Activated CD4-positive, alpha-beta T cell treated with anti-CD3 and anti-CD28 coated beads, Interleukin-2, amount 10 ng/mL, durations not matched to agents 24 days and 14 days (primary cell): ENCODE measurements around the gene SHTN1. TPM values are rescaled to one million over a fixed set of nuclear protein-coding genes. Genes with fewer than 3 reads are reported as not detected.

Source experiments
- DNase-seq: peaks from one replicate; pipeline ENCODE4 v3.0.0; 2022
- H3K27ac Mint-ChIP-seq: one replicate; pipeline ENCODE4 v1.8.0; 2022; ENCODE audit warnings: mild to moderate bottlenecking, mixed read lengths
- H3K27me3 Mint-ChIP-seq: one replicate; pipeline ENCODE4 v1.8.0; 2022; ENCODE audit warnings: mixed read lengths
- H3K36me3 Mint-ChIP-seq: one replicate; pipeline ENCODE4 v1.8.0; 2022; ENCODE audit warnings: low read depth, mild to moderate bottlenecking, mixed read lengths
- H3K4me1 Mint-ChIP-seq: one replicate; pipeline ENCODE4 v1.8.0; 2021; ENCODE audit warnings: mixed read lengths
- H3K4me3 Mint-ChIP-seq: one replicate; pipeline ENCODE4 v1.8.0; 2022; ENCODE audit warnings: mild to moderate bottlenecking, moderate library complexity, mixed read lengths
- H3K9me3 Mint-ChIP-seq: one replicate; pipeline ENCODE4 v1.8.0; 2021; ENCODE audit warnings: mixed read lengths
- intact Hi-C: fragments of 100-400 bp; cut with micrococcal nuclease; formaldehyde crosslinking; loops from one replicate; pipeline ENCODE4 v1.15.1; 2023
- total RNA-seq: library from RNA; stranded (reverse); gene quantifications from 2 replicates; pipeline ENCODE4 v1.2.3, GENCODE V29; 2022

SHTN1 gene
- total RNA-seq, 1 donor from 2014 or later = 0.05 TPM

DNA sequence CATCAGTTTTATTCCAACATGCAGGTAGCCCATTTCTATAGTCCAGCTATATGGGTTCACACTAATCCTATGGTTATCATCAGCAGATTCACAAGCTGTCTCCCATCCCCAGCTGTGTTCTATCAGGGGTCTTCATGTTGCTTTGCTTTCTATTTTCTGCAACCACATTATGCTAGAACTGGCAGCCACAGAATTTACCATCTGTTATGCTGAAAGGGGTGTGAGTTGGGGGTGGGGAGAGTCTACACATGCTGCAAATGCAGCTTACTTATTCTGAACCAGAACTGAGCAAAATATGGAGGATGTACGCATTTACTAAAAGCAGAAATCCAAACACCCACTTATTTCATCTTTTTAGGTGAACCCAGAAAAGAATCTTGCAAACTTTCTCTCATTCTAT, 32.9 kb downstream of the SHTN1 start:
- no peaks in the 10 kb centered on the region for H3K36me3 Mint-ChIP-seq

DNA sequence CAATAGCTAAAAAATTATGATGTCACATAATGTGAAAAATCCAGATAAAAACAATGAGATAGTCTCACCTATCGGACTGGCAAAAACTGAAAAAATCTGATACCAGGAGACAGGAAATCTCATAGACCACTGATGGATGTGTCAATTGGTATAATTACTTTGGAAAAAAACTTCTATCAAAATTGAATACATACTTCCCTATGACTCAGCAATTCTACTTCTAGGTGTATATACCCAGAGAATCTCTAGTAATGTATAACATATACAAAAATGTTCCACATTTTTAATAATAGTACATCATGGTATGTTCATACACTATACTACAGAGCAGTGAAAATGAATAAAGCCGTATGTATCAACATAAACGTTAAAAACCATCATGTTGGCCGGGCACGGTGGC, 34.9 kb downstream of the SHTN1 start:
- Mint-ChIP-seq H3K36me3 (no peaks in the 10 kb centered on the region), H3K9me3 (no peaks in the 10 kb centered on the region), H3K27me3 (no peaks in the 10 kb centered on the region), H3K4me1 (no peaks in the 10 kb centered on the region), H3K27ac (no peak overlapping the region), H3K4me3 (no peak overlapping the region)
- DNase-seq = no peak
- intact Hi-C loops = no loop called here

More for the DNA sequence above, 32.9 kb downstream of the SHTN1 start:
- no peaks in the 10 kb centered on the region for H3K9me3 Mint-ChIP-seq
- intact Hi-C loops = no loop called here
- no peak for DNase-seq
- no peak overlapping the region for H3K27ac Mint-ChIP-seq
- H3K27me3 Mint-ChIP-seq = no peaks in the 10 kb centered on the region
- no peaks in the 10 kb centered on the region for H3K4me1 Mint-ChIP-seq
- no peak overlapping the region for H3K4me3 Mint-ChIP-seq

DNA sequence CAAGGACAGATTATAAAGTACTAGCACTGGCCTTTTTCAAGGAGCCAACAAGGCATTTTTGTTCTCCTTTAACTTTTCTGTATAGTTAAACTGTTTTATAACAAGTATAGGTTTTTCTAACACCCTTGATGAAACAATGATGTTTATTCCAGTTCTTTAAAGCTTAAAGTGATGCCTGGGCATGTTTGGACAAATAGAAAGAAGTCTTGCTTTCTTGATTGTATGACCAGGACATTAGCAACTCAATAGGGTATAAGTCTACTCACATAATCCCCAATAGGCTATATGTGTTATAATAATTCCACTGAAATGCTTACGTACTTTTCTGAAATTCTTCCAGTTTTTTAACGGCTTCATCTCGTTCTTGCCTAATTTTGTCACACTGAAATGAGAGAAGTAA, 36.7 kb downstream of the SHTN1 start:
- intact Hi-C loops = no loop called here
- Mint-ChIP-seq H3K4me3 (no peak overlapping the region), H3K27me3 (no peaks in the 10 kb centered on the region), H3K9me3 (no peaks in the 10 kb centered on the region), H3K4me1 (no peaks in the 10 kb centered on the region), H3K27ac (no peak overlapping the region), H3K36me3 (no peaks in the 10 kb centered on the region)
- no peak for DNase-seq

DNA sequence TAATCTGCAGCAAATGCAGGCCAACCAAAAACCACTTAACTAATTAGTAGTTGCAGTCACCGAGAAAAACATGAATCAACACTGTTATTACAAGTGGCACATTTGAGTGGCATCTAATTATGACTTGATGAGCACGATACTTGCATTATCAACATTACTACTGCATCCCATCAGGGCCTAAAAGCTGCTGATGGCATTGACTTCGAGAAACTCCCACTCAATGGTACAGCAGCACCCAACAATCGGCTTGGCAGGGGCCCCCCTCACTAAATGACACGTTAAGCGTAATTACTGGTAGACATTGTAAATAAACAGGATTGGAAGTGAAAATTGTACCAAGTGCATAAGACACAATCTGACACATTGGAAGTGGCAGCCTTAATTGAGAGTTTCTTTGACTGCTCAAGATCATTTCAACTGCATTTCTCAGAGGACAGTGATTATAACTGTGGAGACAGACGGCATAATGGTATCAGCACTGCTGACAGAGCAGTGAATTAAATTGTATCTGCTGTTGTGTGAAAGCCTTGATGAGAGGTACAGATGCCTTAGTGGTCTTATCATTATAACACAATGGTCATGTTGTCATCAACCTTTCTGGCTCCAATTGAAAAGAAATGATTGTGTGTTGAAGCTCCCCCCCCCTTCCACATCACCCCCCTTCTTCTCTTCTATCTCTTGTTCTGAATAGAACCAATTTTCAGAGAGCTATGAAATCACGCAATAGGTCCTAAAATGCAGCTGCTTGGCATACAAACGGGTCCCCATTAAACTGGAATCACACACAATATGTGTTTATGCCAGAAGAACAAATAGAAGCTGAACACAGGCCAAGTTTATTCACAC, 43.4 kb downstream of the SHTN1 start:
- H3K9me3 Mint-ChIP-seq = no peaks in the 10 kb centered on the region
- H3K4me3 Mint-ChIP-seq = no peak overlapping the region
- H3K27me3 Mint-ChIP-seq = no peaks in the 10 kb centered on the region
- DNase-seq = no peak
- H3K27ac Mint-ChIP-seq = no peak overlapping the region
- no peaks in the 10 kb centered on the region for H3K4me1 Mint-ChIP-seq
- intact Hi-C loops = no loop called here
- no peaks in the 10 kb centered on the region for H3K36me3 Mint-ChIP-seq

DNA sequence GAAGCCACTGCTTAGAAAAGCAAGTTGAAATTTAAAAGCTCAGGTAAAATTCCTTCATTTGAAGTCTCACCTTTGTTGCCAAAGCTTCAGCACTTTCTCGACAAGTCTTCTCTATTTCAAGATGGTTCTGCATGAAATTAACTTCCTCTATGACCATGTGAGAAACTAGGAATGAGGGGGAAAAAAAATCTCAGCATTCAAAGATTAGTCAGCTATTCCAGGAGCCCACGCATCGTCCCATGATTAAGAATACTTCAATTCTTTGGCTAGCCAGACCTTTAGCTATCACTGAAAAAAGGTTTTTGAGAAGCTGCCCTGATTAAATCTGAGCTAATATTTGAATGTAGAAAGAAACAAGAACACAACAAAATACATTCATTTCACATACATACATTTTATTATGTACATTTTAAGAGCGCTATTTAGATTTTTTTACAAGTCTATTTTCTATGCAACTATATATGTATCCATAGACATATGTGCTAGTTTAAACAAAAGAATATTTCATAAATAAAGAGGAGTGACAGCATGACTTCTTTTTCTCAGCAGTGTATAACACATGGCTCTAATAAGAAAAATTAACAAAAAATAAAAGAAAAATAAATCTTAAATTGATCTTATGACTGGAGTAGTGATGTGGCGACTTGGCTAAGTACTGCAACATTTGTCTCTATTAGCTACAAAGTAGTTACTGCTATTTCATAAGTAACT, 44.8 kb downstream of the SHTN1 start:
- intact Hi-C loops = no loop called here

DNA sequence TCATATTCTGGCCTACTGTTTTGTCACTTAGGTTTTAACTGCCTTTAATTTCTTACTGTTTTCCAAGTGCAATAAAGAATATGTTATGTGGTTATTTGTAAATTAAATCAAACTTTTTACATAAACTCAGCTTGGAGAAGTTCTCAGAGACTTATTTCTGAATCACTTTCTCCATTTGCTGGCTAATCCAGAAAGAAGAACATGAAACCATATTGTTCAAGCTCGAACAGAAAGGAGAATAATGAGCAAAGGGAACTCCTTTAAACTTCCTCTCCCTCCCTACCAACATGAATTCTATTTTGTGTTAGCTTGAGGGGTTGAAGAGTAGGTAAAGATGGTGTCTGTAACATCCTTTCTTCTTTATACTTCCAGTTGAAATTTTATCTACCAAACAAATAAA, 52.3 kb downstream of the SHTN1 start:
- no peak overlapping the region for H3K27ac Mint-ChIP-seq
- intact Hi-C loops = no loop called here
- H3K27me3 Mint-ChIP-seq = peaks cover 7% of the 10 kb centered on the region
- H3K36me3 Mint-ChIP-seq = no peaks in the 10 kb centered on the region
- H3K4me3 Mint-ChIP-seq = no peak overlapping the region
- DNase-seq = no peak
- no peaks in the 10 kb centered on the region for H3K9me3 Mint-ChIP-seq
- no peaks in the 10 kb centered on the region for H3K4me1 Mint-ChIP-seq

More for the DNA sequence above, 44.8 kb downstream of the SHTN1 start:
- H3K4me1 Mint-ChIP-seq = no peaks in the 10 kb centered on the region
- H3K27me3 Mint-ChIP-seq = no peaks in the 10 kb centered on the region
- H3K27ac Mint-ChIP-seq = no peak overlapping the region
- H3K4me3 Mint-ChIP-seq = no peak overlapping the region
- no peaks in the 10 kb centered on the region for H3K9me3 Mint-ChIP-seq
- DNase-seq = no peak
- H3K36me3 Mint-ChIP-seq = no peaks in the 10 kb centered on the region

DNA sequence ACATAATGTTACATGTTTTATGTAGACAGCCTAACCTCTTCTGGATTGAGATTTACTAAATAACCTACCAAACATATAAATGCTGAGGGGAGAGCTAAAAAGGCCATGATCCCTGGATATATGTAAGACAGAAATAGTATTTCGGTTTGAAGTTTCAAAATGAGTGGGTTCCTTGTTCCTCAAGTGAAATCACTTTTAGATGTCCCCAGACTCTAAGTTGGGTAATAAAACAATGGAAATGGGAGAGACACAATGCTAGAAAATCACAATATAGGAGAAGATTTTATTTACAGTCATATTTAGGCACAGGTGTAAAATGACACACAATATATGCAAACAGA, 56.5 kb downstream of the SHTN1 start:
- DNase-seq = no peak
- H3K27me3 Mint-ChIP-seq = peaks cover 5% of the 10 kb centered on the region
- intact Hi-C loops = no loop called here
- H3K9me3 Mint-ChIP-seq = no peaks in the 10 kb centered on the region
- H3K4me1 Mint-ChIP-seq = no peaks in the 10 kb centered on the region
- no peaks in the 10 kb centered on the region for H3K36me3 Mint-ChIP-seq
- no peak overlapping the region for H3K27ac Mint-ChIP-seq
- no peak overlapping the region for H3K4me3 Mint-ChIP-seq

DNA sequence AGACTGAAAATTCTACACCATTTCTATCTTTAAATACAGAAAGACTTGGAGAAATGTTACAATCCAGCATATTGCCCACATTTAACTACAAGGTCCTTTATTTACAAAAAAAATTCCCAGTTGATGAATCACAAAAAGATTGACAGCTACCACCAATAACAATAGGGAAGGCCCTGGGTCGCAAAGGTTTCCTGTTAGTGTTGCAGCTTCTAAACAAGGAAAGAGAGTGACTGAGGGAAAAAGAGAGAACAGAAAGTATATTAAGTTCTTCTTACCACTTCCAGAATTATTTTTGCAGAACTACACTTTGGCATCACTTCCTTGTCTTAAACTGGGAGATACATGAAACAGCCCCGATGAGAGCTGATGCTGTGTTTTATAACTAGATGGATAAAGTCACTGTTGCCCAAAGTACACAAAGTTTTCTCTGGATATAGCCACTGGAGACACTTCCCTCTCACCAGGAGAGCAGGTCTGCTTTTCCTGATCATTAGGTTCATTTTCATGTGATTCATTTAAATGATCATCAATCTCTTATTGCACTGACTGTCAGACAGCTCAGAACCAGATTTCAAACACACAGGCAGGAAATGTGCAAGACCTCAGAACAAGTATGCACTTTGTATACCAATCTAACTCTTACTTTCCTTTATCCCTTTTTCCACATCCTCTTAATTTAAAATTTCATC, 57.0 kb downstream of the SHTN1 start:
- H3K4me1 Mint-ChIP-seq = no peaks in the 10 kb centered on the region
- no peak for DNase-seq
- intact Hi-C loops = no loop called here
- H3K27me3 Mint-ChIP-seq = peaks cover 5% of the 10 kb centered on the region
- no peak overlapping the region for H3K27ac Mint-ChIP-seq
- H3K9me3 Mint-ChIP-seq = no peaks in the 10 kb centered on the region
- no peak overlapping the region for H3K4me3 Mint-ChIP-seq
- no peaks in the 10 kb centered on the region for H3K36me3 Mint-ChIP-seq

DNA sequence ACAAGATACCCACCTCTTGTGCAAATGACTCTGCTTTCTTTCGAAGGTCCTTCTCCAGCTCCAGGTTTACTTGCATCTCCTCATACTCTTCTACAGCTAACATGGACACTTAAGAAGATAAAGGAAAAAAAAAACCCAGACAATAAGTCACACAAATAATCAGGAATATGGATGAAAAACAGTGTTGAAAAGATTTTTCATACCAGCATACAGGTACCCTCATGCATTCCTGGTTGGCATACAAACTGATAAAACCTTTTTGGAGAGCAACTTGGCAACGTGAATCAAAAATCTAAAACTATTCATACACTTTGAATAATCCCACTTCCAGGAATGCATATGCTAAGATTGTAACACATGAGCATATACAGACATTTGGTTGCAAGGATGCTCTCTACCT, 60.1 kb downstream of the SHTN1 start:
- intact Hi-C loops = no loop called here

DNA sequence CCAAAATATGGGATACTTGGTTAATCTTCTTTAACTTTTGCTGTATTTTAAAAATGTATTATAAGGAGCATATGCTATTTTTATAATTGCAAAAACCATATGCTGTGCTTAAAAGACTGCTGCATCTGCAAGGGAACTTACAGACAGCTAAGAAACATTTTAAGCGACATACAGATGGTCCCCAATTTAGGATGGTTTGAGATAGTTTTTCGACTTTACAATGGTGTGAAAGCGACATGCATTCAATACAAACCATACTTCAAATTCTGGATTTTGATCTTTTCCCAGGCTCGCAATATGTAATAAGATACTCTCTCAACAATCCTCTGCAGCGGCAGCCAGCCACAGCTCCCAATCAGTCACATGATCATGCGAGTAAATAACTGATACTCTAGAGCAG, 73.2 kb downstream of the SHTN1 start:
- intact Hi-C loops = no loop called here
- Mint-ChIP-seq H3K36me3 (no peaks in the 10 kb centered on the region), H3K4me1 (no peaks in the 10 kb centered on the region), H3K27me3 (peaks cover 2% of the 10 kb centered on the region), H3K4me3 (no peak overlapping the region), H3K9me3 (no peaks in the 10 kb centered on the region), H3K27ac (no peak overlapping the region)
- no peak for DNase-seq

More for the DNA sequence above, 60.1 kb downstream of the SHTN1 start:
- Mint-ChIP-seq H3K9me3 (no peaks in the 10 kb centered on the region), H3K27ac (no peak overlapping the region), H3K4me3 (no peak overlapping the region), H3K36me3 (no peaks in the 10 kb centered on the region), H3K4me1 (no peaks in the 10 kb centered on the region), H3K27me3 (no peaks in the 10 kb centered on the region)
- no peak for DNase-seq

DNA sequence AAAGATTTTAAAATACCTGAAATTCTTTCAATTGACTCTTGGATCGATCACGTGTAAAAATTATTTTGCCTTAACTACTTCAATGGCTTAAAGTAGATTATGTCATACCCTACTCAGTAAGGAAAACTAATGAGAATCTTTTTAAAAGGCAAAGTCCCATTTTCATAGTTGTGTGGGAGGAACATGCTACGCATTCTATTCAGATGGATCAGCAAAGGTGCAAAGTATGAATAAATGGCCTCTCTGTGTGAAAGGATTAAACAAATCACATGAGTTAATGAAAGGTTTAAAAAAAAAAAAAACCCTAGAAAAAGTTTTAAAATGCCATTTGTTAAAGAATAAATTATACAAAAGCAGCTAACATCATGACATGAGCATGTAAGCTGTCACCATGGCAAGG, 78.6 kb downstream of the SHTN1 start:
- no peak overlapping the region for H3K27ac Mint-ChIP-seq

DNA sequence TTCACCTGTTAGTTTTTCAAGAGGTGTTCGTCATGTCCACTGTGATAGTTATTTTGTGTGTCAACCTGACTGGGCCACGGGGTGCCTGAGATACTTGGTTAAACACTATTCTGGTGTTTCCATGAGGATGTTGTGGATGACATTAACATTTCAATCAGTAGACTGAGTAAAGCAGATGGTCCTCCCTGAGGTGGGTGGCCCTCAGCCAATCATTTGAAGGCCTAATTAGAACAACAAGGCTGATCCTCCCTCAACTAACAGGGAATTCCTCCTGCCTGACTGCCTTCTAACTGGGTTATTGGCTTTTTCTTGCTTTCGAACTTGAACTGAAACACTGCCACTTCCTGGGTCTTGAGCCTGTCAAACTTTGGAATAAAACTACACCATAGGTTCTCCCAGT, 79.9 kb downstream of the SHTN1 start:
- Mint-ChIP-seq H3K27ac (no peak overlapping the region), H3K36me3 (no peaks in the 10 kb centered on the region), H3K9me3 (no peaks in the 10 kb centered on the region), H3K27me3 (no peaks in the 10 kb centered on the region), H3K4me1 (no peaks in the 10 kb centered on the region), H3K4me3 (no peak overlapping the region)
- no peak for DNase-seq
- intact Hi-C loops = no loop called here

More for the DNA sequence above, 78.6 kb downstream of the SHTN1 start:
- Mint-ChIP-seq H3K4me3 (no peak overlapping the region), H3K27me3 (peaks cover 2% of the 10 kb centered on the region), H3K9me3 (no peaks in the 10 kb centered on the region), H3K4me1 (no peaks in the 10 kb centered on the region), H3K36me3 (no peaks in the 10 kb centered on the region)
- DNase-seq = no peak
- intact Hi-C loops = no loop called here

DNA sequence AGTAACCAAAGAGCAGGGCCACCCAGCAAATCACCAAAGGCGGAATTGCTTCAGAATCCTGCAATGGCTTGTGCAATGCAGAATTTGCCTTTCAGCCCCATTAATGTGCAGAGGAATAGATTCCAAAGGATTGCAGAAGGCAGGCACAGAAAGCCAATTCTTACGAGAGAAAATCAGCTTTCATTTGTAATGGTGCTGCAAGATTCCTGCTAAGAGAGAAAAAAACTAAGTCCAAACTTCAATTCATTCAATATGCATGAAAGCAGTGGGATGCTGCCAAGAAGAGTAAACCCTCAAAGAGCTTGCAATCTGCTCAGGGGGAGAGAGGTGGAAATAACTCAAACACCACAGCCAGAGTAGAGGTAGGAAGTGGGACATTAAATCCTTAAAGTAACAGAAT, 85.3 kb downstream of the SHTN1 start:
- intact Hi-C loops = no loop called here
- no peaks in the 10 kb centered on the region for H3K4me1 Mint-ChIP-seq
- no peaks in the 10 kb centered on the region for H3K9me3 Mint-ChIP-seq
- H3K4me3 Mint-ChIP-seq = no peak overlapping the region
- no peaks in the 10 kb centered on the region for H3K36me3 Mint-ChIP-seq
- peaks cover 1% of the 10 kb centered on the region for H3K27me3 Mint-ChIP-seq
- DNase-seq = no peak
- H3K27ac Mint-ChIP-seq = no peak overlapping the region

DNA sequence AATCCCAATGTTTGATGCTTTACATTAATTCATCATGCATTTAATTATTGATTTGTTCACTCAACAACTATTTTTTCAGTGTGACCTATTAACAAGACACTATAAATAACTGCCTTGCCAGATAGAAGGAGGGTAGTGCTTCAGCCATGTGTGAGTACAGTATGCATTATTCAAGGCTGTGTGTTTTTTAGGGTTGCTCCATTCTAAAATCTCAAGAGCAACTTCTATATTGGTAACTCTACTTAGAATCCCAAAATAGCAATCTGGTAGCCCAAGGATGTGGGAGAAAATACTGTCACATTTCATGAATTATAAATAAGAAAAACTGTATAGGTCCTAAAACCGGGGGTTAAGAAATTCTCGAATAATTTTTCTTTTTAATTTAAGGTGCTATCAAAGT, 85.8 kb downstream of the SHTN1 start:
- Mint-ChIP-seq H3K9me3 (no peaks in the 10 kb centered on the region), H3K27me3 (peaks cover 1% of the 10 kb centered on the region), H3K27ac (no peak overlapping the region), H3K4me1 (no peaks in the 10 kb centered on the region), H3K4me3 (no peak overlapping the region), H3K36me3 (no peaks in the 10 kb centered on the region)
- DNase-seq = no peak
- intact Hi-C loops = no loop called here
